OCI-LY7 (cell line): Measurements from ENCODE around the gene MAP3K19. TPM values are rescaled to one million over a fixed set of nuclear protein-coding genes. Genes with fewer than 3 reads are reported as not detected.

ENCODE experiments used
- BruUV-seq: library from RNA; stranded (reverse); fragments of 400-500 nt; replicated peaks from 2 replicates; lab custom pipeline; 2021; lab: Mats Ljungman, UMichigan
- CTCF ChIA-PET: fragments of 300-600 bp; sonication (Branson Sonifier 250); formaldehyde crosslinking; loops from one replicate; lab custom pipeline; 2022; ENCODE audit warnings: antibody characterized with exemption; ENCODE audit not compliant: unreplicated experiment; lab: Charles Lee
- POLR2A ChIA-PET: fragments of 300-600 bp; sonication (Branson Sonifier 250); formaldehyde crosslinking; loops from one replicate; lab custom pipeline; 2022; ENCODE audit warnings: antibody characterized with exemption; lab: Charles Lee
- DNase-seq: peaks from one replicate; pipeline ENCODE4 v3.0.0-alpha.2; 2015; ENCODE audit warnings: low spot score
- H2AFZ ChIP-seq: fragments of 200-600 bp; sonication (generic), shearing (Covaris generic); 2 replicates; pipeline ENCODE4 v1.6.1; 2014; ENCODE audit warnings: mild to moderate bottlenecking, antibody characterized with exemption, low read length, moderate library complexity
- H3K27ac ChIP-seq: fragments of 200-600 bp; sonication (generic); 2 replicates; pipeline ENCODE4 v1.5.1; 2014; ENCODE audit warnings: mixed run types, low read depth, mild to moderate bottlenecking, moderate library complexity, low read length, inconsistent platforms; ENCODE audit not compliant: poor library complexity, severe bottlenecking
- H3K36me3 ChIP-seq: fragments of 200-600 bp; sonication (generic); 2 replicates; pipeline ENCODE4 v1.6.1; 2014; ENCODE audit warnings: mild to moderate bottlenecking, antibody characterized with exemption, low read length, moderate library complexity, mixed read lengths; ENCODE audit not compliant: insufficient read depth
- H3K4me1 ChIP-seq: fragments of 200-600 bp; sonication (generic); 2 replicates; pipeline ENCODE4 v1.5.1; 2014; ENCODE audit warnings: mild to moderate bottlenecking, low read length; ENCODE audit not compliant: insufficient read depth, poor library complexity, severe bottlenecking
- H3K4me2 ChIP-seq: fragments of 200-600 bp; sonication (generic); 2 replicates; pipeline ENCODE4 v1.6.1; 2014; ENCODE audit warnings: mild to moderate bottlenecking, low read length
- H3K4me3 ChIP-seq: fragments of 200-600 bp; sonication (generic); 2 replicates; pipeline ENCODE4 v1.5.1; 2014; ENCODE audit warnings: mild to moderate bottlenecking, low read depth, low read length; ENCODE audit not compliant: poor library complexity, severe bottlenecking
- H3K79me2 ChIP-seq: fragments of 200-600 bp; sonication (generic); 2 replicates; pipeline ENCODE4 v1.6.1; 2016; ENCODE audit warnings: low read depth, mild to moderate bottlenecking, low read length, moderate library complexity, mixed read lengths; ENCODE audit not compliant: insufficient read depth
- H3K9me2 ChIP-seq: fragments of 200-600 bp; sonication (generic); 2 replicates; pipeline ENCODE4 v1.6.1; 2016; ENCODE audit warnings: mild to moderate bottlenecking, low read length, mixed read lengths; ENCODE audit not compliant: insufficient read depth
- H3K9me3 ChIP-seq: fragments of 200-600 bp; sonication (generic); 2 replicates; pipeline ENCODE4 v1.6.1; 2014; ENCODE audit warnings: mild to moderate bottlenecking, mixed run types, low read length, mixed read lengths
- H4K20me1 ChIP-seq: fragments of 200-600 bp; sonication (generic); 2 replicates; pipeline ENCODE4 v1.6.1; 2014; ENCODE audit warnings: mild to moderate bottlenecking, antibody characterized with exemption, low read length, moderate library complexity, mixed read lengths; ENCODE audit not compliant: insufficient read depth
- CTCF ChIP-seq: fragments of 200-600 bp; sonication (generic); conservative IDR thresholded peaks from 2 replicates; pipeline ENCODE4 v1.5.1; 2014; ENCODE audit warnings: mild to moderate bottlenecking, antibody characterized with exemption, low read length, moderate library complexity, mixed read lengths
- EZH2phosphoT487 ChIP-seq: fragments of 200-600 bp; sonication (generic); IDR thresholded peaks from 2 replicates; pipeline ENCODE4 v1.6.1; 2018; ENCODE audit warnings: low read depth, borderline replicate concordance, mild to moderate bottlenecking, mixed run types, antibody characterized with exemption, low read length, moderate library complexity, mixed read lengths
- intact Hi-C: fragments of 100-400 bp; cut with micrococcal nuclease; formaldehyde crosslinking; loops from one replicate; pipeline ENCODE4 v1.10.0; 2022; ENCODE audit not compliant: unreplicated experiment
- total RNA-seq, 2 experiments: library from RNA; depleted of rRNA in 1 of 2; stranded (reverse); fragments of >200 nt in 1 of 2; shearing (Covaris generic) in 1 of 2; gene quantifications; 2 replicates each; pipeline ENCODE4 v1.2.3, GENCODE V29; 2014 to 2022

MAP3K19 gene
- total RNA-seq, 2 experiments from 2014 or later = not detected

GRCh38 chr2:135064149-135064548, 16.9 kb upstream of the MAP3K19 start:
- Histone ChIP-seq H3K9me3 (peaks cover 36% of the 10 kb centered on the region), H3K9me2 (no peaks in the 10 kb centered on the region), H2AFZ (no peak overlapping the region), H3K36me3 (peaks cover 94% of the 10 kb centered on the region), H3K4me1 (no peaks in the 10 kb centered on the region), H3K4me2 (no peak overlapping the region), H3K79me2 (peaks cover 70% of the 10 kb centered on the region), H3K27ac (no peak overlapping the region), H3K4me3 (no peak overlapping the region), H4K20me1 (no peaks in the 10 kb centered on the region)
- intact Hi-C loops = no loop called here
- TF ChIP-seq EZH2phosphoT487 (no peak), CTCF (no peak)
- DNase-seq = no peak
- CTCF ChIA-PET = no interaction called here
- BruUV-seq = no TSS peak
- POLR2A ChIA-PET = interaction anchor here (0.6 to 1.9 kb wide), 4 partner anchors 9 to 1321 kb away, joined by 3 to 6 read pairs (median 4); no protein-coding TSS in a partner anchor

- TF ChIP-seq EZH2phosphoT487 (no peak), CTCF (no peak)
- Histone ChIP-seq H3K36me3 (peaks cover 94% of the 10 kb centered on the region), H3K79me2 (peaks cover 76% of the 10 kb centered on the region), H3K9me3 (peaks cover 29% of the 10 kb centered on the region), H3K27ac (no peak overlapping the region), H2AFZ (no peak overlapping the region), H3K4me3 (no peak overlapping the region), H3K4me2 (no peak overlapping the region), H3K4me1 (no peaks in the 10 kb centered on the region), H3K9me2 (no peaks in the 10 kb centered on the region), H4K20me1 (no peaks in the 10 kb centered on the region)
- intact Hi-C loops = no loop called here
- BruUV-seq = no TSS peak
- DNase-seq = no peak
- CTCF ChIA-PET = no interaction called here
- POLR2A ChIA-PET = no interaction called here
Observed at GRCh38 chr2:135063210-135063609, 16.0 kb upstream of the MAP3K19 start.

- Histone ChIP-seq H3K4me3 (no peak overlapping the region), H4K20me1 (peaks cover 5% of the 10 kb centered on the region), H3K36me3 (peaks cover 97% of the 10 kb centered on the region), H3K4me1 (peaks cover 25% of the 10 kb centered on the region), H3K9me3 (peaks cover 18% of the 10 kb centered on the region), H3K9me2 (no peaks in the 10 kb centered on the region), H3K27ac (no peak overlapping the region), H3K4me2 (no peak overlapping the region), H3K79me2 (peaks cover 78% of the 10 kb centered on the region), H2AFZ (no peak overlapping the region)
- DNase-seq = no peak
- TF ChIP-seq EZH2phosphoT487 = no peak
- ChIA-PET CTCF (no interaction called here), POLR2A (interaction anchor here (1.3 to 1.5 kb wide), 2 partner anchors 9 to 170 kb away, joined by 3 to 5 read pairs; no protein-coding TSS in a partner anchor)
- intact Hi-C loops = loop anchor here (10.0 kb wide), 2 partner anchors 325 to 1335 kb away; no protein-coding TSS in a partner anchor
- no TSS peak for BruUV-seq
Observed at GRCh38 chr2:135059577-135059976, 12.3 kb upstream of the MAP3K19 start.
